Ammon's horn (tissue), 1 donor: ENCODE results near the gene ENPP6.
A peak's percentile ranks its signal among the peaks of the same experiment; 100 is the strongest.

Experiments
- DNase-seq: peaks from one replicate; pipeline ENCODE4 v3.0.0-alpha.2; 2016; ENCODE audit warnings: low spot score

ENPP6 gene

DNA sequence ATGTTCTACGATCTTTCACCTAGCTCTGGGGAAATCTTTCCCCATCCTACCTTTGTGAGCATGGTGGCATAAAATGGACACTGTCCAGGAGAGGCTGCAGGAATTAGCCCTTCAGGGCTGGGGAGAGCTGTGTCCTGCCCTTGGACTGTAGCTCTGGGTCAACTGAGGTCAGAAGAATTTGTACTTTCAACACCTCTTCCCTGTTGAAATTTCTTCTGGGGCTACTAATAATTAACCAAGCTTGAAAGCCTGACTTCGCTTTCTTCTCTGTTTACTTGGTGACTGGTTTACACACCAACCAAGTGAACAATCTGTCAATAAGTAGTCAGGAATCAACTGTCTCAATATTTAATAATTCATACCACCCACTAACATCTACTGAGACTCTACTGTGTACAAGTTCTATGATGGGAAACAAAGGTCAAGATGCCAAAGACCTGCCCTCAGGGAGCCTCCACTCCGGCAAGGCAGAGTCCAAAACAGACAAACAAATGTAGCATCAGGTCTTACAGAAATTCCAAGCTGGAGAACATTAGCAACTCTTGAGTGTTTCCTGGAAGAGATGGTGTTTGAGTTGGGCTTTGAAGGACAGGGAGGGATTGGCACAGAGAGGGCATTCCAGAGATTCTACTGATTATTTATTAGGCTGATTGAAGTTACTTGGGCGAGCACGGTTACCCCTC is 113.1 kb downstream of the ENPP6 start:
- DNase-seq: no peak

DNA sequence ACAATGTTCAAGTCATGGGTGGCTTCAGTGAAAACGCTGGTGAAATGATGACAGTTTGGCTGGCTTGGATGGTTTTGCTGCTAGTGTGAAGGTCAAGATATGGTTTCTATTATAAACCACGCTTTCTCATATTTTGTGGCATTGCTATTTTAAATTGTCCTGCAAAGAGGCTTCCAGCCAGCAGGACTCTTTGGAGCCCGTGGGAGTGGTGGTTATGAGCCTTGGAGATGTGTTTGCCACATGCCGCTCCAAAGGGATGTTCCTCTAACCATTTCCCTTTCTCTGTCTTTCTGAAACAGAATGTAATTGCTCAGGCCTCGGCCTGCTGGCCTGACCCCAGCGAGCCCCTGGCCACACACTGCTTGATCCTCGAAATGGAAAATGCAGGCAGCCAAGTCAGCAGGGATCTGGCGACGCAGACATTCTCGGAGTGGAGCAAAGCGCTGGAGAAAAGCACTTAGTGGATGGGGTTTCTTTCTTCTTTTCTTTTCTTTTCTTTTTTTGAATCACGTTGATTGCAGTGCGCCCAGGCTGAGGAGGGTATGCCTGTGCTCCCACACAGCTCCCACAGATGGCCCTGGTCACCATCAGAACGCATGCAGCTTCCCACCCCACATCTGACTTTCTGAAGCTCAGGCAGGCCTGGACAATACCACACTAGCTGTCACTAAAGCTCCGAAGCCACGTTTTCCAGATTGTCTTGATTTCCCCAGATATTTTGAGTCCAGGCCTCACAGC is 114.0 kb downstream of the ENPP6 start:
- DNase-seq: no peak

DNA sequence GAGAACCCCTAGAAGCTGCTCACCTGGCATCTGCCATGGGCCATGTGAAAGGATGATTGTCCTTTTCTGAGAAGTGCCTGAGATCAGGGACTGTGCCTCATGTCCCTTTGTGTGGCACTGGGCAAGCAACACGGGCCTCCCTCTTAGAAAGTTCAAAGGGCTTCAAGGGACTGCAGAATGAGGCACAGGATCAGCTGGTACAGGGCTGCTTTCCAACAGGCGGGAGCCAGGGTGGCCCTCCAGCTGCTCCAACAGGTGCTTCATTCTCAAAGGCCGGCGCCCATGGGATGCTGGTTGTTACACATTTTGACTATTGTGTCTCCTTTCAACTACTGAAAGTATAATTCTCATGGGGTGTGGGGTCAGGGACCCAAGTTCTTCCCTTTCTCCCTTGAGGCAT is 114.7 kb downstream of the ENPP6 start:
- DNase-seq: no peak

DNA sequence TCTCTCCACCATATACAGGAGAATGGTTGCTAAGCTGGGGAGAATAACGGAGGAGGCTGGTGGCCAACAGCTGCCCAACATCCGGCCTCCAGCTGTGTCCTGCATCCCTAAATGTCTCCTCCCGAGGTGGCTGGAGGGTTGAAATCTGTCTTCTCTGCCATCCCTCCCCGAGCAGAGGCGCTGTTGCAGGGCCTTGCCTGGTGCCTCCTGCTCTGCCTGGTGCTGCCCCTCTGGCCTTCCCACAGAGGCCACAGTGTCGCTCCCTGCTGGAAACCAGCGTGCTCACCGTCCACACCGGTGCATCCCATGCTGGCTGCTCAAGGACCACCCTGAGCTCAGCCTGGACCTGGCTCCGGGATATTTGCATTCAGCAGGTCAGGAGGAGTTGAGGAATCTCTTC is 115.2 kb downstream of the ENPP6 start:
- no peak for DNase-seq

DNA sequence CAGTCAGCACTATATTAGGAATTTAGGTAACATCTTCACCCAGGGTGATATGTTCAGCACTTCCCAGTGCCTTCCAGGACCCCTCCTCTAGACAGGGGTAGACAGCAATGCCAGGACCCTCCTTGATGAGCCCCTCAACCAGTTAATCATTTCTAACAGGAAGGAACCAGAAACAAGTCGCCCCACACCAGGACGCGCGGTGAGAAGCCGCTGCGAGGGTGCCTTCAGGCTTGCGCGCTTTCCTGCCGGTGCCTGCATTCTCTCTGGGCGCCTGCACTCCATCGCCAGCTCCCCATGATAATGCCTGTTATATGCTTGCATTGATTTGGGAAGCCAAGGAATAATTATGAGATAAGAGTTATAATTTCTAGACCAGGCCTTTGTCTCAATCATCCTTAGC is 116.0 kb downstream of the ENPP6 start:
- no peak for DNase-seq

DNA sequence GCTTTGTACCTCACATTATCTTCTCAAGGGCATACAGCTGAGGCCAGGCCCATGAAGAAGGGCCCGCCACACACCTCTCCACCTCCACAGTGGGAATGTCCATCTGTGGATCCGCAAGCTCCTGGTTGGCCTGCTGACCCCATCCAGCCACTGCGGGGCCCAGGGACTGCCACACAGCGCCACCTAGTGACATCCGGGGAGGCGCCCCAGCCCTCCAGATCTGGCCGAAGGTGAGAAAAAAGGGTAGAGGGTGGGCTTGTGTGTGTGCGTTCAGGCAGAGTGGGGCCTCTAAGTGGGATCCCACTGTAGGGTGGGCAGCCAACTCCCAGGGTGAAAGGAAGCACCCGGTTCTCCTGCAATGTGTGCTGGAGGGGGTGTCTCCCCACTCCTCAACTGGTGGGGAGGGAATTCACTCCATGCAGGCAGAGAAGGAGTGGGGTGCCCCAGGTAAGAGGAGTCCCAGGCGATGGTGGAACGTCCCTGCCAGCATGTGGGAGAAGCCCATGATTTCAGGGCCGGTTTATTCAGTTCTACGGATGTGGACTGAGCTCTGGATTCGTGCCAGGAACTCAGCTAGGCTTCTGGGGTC is 117.3 kb downstream of the ENPP6 start:
- DNase-seq: peak; percentile 59

DNA sequence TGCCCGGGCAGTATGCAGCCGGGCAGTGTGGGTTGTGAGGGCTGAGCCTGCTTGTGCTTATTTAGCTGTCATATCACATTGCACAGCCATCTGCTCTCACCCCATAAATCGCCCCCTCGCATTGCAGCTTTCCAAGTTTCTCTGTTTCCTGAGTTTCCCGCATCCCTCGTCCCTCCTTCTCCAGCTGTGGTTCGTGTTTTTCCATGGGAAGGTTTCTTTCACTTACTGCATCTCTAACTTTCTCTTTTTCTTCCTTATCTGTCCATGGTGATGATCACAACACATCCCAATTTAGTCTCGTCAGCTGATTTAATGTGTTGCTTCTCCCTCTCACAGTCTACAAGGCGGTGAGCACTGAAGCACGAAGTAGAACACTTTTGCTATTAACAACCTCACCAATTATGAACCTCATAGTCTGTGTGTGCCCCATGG is 118.1 kb downstream of the ENPP6 start:
- DNase-seq: peak; percentile 59

DNA sequence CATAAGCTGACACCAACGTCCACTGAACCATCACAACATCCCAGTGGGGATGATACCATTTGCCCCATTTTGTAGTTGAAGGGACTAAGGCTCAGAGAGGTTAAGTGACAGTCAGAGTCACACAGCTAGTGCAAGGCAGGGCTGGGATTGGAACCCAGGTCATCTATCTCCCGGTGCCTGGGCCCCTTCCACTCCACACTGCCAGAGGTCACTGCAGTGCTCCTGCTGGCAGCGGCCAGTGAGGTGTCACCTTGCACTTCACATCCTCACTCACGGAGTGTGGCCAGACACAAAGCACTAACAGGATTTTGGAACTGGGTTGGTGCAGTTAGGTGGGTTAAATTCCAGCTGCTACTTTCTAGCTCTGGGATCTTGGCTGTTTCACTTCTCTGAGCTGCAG is 118.7 kb downstream of the ENPP6 start:
- no peak for DNase-seq

DNA sequence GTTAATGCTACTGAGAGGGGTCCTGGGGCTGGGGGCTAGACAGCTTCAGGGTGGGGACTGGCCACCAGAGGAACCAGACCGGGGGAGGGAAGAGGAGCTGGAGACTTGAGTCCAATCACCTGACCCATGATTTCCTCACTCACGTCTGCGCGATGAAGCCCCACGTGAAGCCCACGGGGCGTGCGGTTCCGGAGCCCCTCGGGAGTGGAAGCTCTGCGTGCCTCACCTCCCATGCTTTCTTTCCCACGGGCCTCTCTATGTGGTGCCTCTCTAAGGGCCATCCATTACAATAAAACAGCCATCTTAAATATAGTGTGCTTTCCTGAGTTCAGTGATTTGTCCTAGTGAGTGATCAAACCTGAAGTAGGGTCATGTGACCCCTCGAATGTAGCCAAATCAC is 119.9 kb downstream of the ENPP6 start:
- DNase-seq: no peak

DNA sequence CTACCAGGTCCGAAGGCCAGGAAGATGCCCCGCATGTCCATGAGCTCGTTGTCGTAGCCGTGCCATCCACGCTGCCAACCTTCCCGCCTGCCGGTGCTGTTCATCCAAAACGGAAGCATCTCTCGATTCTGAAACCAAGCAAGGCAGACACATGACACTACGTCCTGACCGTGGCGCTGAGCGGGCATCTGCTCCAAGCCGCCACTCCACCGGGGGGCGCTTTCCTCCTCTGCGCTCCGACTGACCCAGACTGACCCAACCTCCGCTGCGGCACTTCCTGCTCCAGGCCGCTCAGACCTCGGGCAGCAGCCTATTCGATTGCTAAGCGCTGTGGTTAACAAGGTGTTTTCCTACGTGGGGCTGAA is 120.5 kb downstream of the ENPP6 start:
- DNase-seq: peak; percentile 55

DNA sequence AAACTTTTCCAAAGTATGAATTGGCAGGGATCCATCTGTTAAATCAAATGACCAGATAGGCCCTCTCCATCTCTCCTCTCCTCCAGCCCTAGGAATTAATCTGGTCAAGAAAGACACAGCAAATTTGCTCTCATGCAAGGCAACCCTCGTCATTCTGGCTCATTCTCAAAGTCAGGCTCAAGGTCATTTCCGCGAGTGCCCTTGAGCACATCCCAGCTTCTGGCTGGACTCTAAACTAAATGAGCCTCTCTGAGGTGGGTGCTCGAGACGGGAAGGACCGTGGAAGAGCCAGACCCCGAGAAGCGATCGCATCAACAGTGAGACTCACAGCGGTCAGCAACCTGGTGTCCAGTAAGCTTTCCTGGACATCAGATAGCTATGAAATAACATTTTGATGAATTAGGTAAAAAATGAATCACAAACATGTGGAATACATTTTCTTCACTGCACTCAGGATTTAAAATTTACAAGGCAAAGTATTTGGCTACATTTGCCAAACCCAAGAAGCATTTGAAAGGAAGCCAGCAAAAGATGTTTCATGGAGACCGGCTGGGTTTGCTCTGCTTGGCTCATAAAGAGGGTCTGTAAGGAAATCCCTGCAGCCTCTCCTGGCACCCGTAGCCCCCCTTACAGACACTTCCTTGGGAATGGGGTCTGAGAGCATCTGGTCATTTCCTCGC is 121.0 kb downstream of the ENPP6 start:
- no peak for DNase-seq

DNA sequence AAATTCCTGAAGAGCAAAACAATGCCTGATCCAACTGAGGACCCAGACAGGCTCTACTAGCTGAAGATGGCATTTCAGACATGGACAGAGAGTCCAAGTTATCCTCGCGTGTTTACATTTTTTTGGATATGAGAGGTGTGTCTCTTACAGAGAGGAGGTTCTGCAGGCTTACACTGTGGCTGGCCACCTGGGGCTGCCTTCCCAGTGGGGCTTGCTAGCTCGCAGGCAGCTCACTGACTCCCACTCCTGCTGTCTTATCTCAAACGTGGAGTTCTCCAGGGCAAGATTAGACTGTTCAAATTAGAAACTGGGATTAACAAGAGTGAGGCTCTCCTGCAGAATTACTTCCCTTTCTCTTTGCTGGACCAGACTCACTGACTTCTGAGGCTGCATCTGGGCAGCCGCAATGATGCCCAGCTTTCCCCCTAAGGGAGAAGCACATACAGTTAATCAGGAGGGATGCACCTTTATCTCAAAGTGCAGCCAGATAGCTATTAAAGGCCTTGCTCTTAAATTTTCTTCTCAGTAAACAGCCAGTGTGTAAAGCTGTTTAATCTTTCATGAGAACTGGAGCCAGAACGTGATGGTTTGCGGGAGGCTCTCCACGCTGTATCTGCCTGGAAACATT is 123.0 kb downstream of the ENPP6 start:
- no peak for DNase-seq

DNA sequence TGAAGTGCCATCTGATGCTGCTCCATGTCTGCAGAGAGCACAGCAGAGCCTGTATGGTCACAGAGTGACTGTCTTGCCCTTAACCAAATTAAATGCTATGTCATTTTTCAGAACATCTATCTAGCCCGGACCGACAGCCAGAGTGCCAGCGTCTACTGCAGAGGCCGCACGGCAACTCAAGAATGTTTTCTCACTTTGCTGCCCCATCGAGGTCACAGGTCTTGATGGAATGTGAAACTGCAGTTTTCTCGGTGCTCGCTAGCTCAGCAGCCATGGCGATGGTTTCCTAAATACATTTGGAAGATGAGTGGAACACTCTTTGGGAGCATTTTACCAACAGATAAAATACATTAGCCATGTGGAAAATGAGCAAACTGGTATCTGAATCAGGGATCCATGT is 125.7 kb downstream of the ENPP6 start:
- no peak for DNase-seq

DNA sequence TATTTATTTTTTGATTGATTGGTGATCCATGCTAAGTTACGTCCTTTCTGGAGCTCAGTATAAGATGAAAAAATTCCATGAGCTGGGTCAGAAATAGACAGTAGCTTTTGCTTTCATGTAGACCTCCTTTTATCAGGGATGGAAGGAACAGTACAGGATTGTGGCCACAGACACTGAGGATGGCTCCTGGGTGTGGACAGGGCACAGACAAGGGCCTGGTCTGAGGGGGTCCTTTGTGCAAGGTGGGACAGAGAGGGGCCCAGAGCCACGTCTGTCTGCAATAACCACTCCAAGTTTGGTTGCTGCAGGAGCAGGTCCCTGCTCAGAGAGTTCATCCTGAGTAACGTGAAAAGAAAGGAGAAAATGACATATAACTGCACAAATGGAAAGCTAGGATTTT is 127.1 kb downstream of the ENPP6 start:
- no peak for DNase-seq

DNA sequence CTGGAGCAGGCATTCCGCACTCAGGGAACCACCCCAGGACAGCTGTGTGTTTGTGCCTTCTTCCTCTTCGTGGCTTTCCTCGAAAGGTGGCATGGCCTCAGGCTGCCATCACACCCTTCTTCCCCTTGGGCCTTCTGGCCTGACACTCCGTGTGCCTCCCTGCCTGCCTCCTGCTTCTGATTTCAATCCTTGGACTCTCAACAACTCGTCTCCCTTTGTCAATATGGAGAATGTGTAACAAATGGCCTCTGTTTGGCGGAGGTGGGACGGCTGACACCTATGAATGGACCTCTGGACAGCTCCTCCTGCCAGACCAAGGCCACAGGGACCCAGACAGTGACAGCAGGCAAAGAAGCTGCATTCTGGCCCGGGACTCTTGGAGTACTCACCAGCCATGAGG is 137.0 kb downstream of the ENPP6 start:
- no peak for DNase-seq

DNA sequence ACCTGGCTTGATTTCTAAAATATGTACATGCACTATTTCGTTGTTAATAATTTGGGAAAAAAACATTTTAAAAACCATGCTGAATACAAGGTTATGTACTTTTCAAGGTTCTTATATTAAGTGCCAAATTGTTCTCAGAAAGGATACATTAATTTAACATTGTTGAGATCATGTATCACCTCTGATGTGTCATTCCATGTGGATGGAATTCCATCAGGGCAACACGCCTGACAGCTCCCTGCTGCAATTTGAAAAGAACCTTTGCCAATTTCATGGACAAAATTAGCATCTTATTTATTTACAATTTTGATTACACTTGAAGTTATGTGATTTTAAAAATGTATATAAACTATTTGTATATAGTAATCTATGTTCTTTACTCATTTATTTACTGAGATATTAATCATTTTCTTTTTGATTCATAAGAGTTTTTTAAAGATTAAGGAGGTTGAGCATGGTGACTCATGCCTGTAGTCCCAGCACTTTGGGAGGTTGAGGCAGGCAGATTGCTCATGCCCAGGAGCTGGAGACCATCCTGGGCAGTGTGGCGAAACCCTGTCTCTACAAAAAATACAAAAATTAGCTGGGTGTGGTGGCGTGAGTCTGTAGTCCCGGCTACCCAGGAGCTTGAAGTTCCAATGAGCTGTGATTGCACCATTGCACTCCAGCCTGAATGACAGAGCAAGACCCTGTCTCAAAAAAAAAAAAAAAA is 142.8 kb downstream of the ENPP6 start:
- no peak for DNase-seq

DNA sequence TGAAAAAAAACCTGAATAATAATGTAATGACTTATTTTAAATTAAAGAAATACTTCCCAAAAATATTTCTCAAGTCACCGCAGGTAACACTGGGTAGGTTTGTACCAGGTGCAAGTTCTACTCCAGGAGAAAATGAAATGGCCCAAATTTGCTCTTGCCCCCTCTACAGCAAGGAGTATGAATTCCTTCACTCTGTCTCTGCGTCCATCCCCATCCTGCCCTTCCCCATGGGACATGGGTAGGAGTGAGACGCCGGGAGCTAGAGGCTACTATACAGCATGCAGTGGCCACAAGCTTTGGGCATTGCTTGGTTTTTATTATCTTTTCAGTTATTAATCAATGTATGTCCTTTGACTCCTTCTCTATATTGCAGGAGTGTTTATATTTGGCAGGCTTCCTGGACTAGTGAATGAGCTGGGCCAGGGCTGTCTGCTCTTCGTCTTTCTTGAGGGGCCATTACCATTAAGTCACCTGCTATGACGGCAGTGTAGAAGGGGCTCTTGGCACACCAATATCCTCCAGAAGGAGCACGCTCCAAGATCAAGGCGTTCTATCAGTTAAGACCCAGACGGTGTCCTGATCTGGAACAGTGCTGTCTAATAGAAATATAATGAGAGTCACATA is 149.6 kb downstream of the ENPP6 start:
- DNase-seq: no peak

DNA sequence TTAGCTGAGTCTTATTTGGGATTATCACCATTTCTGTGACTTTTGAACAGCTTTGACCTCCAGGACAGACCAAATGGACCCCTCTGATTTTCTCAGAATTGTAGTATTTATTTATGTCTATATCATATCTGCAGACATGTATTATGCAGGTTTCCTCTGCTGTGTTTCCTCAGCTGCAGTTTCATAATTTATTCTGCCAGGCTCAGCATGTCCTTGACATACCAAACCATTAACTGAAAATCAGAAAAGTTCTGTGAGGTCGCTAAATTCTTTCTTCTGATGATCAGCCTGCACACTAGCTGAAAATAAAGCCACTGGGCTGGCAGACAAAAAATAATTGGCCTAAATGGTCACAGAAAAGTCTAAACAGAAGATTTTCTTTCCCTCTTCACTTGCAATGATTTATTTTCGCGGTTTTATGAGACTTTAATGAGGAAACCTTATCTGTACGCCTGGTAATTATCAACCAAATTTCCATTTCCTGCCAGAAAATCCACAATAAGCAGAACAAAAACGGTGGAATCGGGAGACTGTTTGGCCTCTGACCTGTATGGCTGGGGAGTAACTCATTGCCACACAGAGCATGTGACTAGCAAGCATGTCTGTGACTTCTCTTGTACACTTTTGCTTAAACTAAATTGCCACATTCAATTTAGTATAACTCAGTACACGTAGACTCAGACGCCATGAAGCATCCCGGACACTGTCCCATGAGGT is 150.9 kb downstream of the ENPP6 start:
- DNase-seq: no peak

DNA sequence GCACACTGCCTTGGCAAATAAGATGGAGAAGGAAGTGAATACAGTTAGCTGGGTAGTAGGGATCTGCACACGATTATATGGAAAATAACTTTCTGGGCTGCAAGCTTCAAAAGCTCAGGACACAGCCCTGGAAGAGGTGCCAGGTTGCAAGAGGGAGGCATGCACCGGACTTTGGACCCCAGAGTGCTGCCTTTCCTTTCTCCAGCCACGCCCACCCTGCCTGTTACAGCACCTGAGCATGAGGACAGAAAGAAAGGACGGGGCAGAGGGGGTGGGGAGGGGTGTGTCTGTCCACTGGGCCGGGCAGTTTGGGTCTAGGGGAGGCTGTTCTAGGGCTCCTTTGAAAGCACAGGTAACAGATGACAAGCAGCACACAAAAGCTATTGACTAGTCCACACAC is 152.8 kb downstream of the ENPP6 start:
- no peak for DNase-seq

DNA sequence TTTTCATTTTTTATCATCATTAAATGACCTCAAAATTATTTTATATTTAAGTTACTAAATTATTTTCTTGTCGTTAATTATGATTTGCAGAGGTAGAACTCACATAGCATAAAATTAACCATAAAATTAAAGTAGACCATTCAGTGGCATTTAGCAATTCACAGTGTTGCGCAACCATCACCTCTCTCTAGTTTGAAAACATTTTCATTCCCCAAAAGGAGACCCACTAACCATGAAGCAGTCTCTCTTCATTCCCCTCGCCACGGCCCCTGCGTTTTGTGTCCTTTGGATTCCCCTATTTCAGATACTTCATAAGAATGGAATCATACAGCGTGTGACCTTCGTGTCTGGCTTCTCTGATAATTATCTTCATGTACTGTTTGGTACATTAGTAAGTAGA is 154.9 kb downstream of the ENPP6 start:
- DNase-seq: no peak

DNA sequence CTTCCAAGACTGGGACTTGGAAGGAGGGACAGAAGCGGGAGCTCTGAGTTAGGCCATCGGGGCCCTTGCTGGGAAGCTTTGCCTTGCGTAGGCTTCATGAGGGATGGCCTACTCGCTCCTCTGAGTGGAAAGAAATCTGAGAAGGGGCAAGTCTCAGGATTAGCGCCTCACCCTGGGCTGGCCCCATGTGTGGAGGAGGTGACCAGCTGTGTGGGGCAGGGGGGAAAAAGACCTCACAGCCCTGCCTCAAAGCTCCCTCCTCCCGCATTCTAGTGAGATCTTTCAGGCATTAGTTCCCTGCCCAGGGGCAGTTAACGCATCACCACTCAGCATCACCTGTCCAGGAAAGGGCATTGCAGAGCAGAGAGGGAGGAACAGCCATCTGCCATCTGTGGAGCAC is 156.1 kb downstream of the ENPP6 start:
- no peak for DNase-seq
